Measurements from ENCODE around the gene SEPSECS. TPM values are rescaled to one million over a fixed set of nuclear protein-coding genes. Genes with fewer than 3 reads are reported as not detected.

Gene SEPSECS
- total RNA-seq, 1 experiment from 2014 or later = 4.0 TPM

- no peak for TF ChIP-seq REST (IDR thresholded peaks at IDR 0.05; ENCODE audit: insufficient read depth in 1 of 2, low read depth in 2 of 2, low read length in 1 of 2)
- no peak for TF ChIP-seq POLR2AphosphoS5 (IDR thresholded peaks at IDR 0.05; ENCODE audit: low read depth, low read length)
- no peak for TF ChIP-seq SIN3A (IDR thresholded peaks at IDR 0.05; ENCODE audit: borderline replicate concordance, insufficient read depth, low read depth, low read length)
- no peak for TF ChIP-seq CTCF (IDR thresholded peaks at IDR 0.05)
- TF ChIP-seq TCF7L2 (IDR thresholded peaks at IDR 0.05; ENCODE audit: low read depth, low read length) = no peak
- POLR2A ChIA-PET = no interaction called here
- no peaks in the 10 kb centered on the region for H3K27me3 ChIP-seq (ENCODE audit: control insufficient read depth, insufficient read depth, low read length)
- in situ Hi-C loops (cut with HindIII; ENCODE audit: low pct_unique_long_range_greater_than_20kb, low sequenced_read_pairs) = no loop called here
- no peaks in the 10 kb centered on the region for H3K9me3 ChIP-seq (ENCODE audit: control insufficient read depth, insufficient read depth, low read depth, low read length)
- no peak overlapping the region for H3K4me3 ChIP-seq (ENCODE audit: low read depth in 2 of 2, low read length in 2 of 2)
- CTCF ChIA-PET = no interaction called here
- DNase-seq (ENCODE audit: low read depth, low spot score) (no peak), ATAC-seq (no peak)
- H3K27ac ChIP-seq (ENCODE audit: low read length) = no peak overlapping the region
- no peaks in the 10 kb centered on the region for H3K36me3 ChIP-seq (ENCODE audit: control insufficient read depth, insufficient read depth, low read length)
- BruUV-seq (replicated peaks) = no TSS peak
- H3K4me1 ChIP-seq (ENCODE audit: control insufficient read depth, insufficient read depth, low read length) = no peaks in the 10 kb centered on the region
- intact Hi-C loops (cut with micrococcal nuclease; ENCODE audit: unreplicated experiment) = no loop called here
These were observed 22.7 kb upstream of the SEPSECS start for GRCh38 chr4:25182937-25183336.

GRCh38 chr4:25180524-25181131 is 20.4 kb upstream of the SEPSECS start:
- peak; percentile 74; the same call in 1 of the 2 replicates for ATAC-seq
- in situ Hi-C loops (cut with HindIII; ENCODE audit: low pct_unique_long_range_greater_than_20kb, low sequenced_read_pairs) (no loop called here), intact Hi-C loops (cut with micrococcal nuclease; ENCODE audit: unreplicated experiment) (no loop called here)
- peak; percentile 55; the same call in 1 of the 2 replicates for TF ChIP-seq CTCF (IDR thresholded peaks at IDR 0.05)
- TF ChIP-seq POLR2AphosphoS5 (IDR thresholded peaks at IDR 0.05; ENCODE audit: low read depth, low read length) = no peak
- TF ChIP-seq SIN3A (IDR thresholded peaks at IDR 0.05; ENCODE audit: borderline replicate concordance, insufficient read depth, low read depth, low read length) = no peak
- TF ChIP-seq TCF7L2 (IDR thresholded peaks at IDR 0.05; ENCODE audit: low read depth, low read length) = no peak
- no peak for TF ChIP-seq REST (IDR thresholded peaks at IDR 0.05; ENCODE audit: insufficient read depth in 1 of 2, low read depth in 2 of 2, low read length in 1 of 2)
- no TSS peak for BruUV-seq (replicated peaks)
- no peak overlapping the region for H3K27ac ChIP-seq (ENCODE audit: low read length)
- no peak overlapping the region for H3K4me3 ChIP-seq (ENCODE audit: low read depth in 2 of 2, low read length in 2 of 2)
- ChIA-PET CTCF (no interaction called here), POLR2A (interaction anchor here (0.6 kb wide), 1 partner anchor 15 kb away, joined by 5 read pairs; no protein-coding TSS in a partner anchor)
- H3K4me1 ChIP-seq (ENCODE audit: control insufficient read depth, insufficient read depth, low read length) = no peaks in the 10 kb centered on the region
- no peaks in the 10 kb centered on the region for H3K27me3 ChIP-seq (ENCODE audit: control insufficient read depth, insufficient read depth, low read length)
- no peak for DNase-seq (ENCODE audit: low read depth, low spot score)
- no peaks in the 10 kb centered on the region for H3K9me3 ChIP-seq (ENCODE audit: control insufficient read depth, insufficient read depth, low read depth, low read length)
- H3K36me3 ChIP-seq (ENCODE audit: control insufficient read depth, insufficient read depth, low read length) = no peaks in the 10 kb centered on the region

Data from Panc1 (cell line).